ENCODE measurements around the gene HADHA. TPM values are rescaled to one million over a fixed set of nuclear protein-coding genes. Genes with fewer than 3 reads are reported as not detected.
"Not testable (repeated sequence)": the region's sequence is repeated elsewhere in the genome, so short reads cannot be mapped to it uniquely, and the experiment has no call there.

HADHA gene
- total RNA-seq, 1 experiment from 2014 or later, result 131 TPM

DNA sequence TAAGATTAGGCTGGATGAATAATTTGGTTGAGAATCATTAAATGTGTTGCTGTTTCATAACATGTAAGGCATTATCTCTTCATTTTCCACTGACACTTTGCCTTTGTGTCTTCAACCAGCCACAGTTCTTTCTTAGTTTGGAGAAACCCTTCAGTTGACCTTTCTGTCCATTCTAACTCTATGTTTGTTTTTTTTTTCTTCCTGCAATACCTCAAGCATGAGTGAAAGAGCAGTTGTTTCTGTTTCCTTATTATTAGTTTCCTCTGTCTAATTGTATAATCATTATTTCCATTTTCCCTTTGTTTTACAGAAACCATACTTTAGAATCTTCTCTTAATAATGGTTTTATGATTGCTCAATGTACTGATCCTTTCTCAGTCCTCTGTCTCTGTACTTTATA is 25.9 kb upstream of the HADHA start:
- H3K4me1 ChIP-seq (ENCODE audit: insufficient read depth, low read length), result no peaks in the 10 kb centered on the region
- no peak for TF ChIP-seq EZH2phosphoT487 (IDR thresholded peaks at IDR 0.05; ENCODE audit: borderline replicate concordance, low read length)
- no peak for TF ChIP-seq EZH2 (IDR thresholded peaks at IDR 0.05; ENCODE audit: low read length, unreplicated experiment)
- TF ChIP-seq, protein P1, sequence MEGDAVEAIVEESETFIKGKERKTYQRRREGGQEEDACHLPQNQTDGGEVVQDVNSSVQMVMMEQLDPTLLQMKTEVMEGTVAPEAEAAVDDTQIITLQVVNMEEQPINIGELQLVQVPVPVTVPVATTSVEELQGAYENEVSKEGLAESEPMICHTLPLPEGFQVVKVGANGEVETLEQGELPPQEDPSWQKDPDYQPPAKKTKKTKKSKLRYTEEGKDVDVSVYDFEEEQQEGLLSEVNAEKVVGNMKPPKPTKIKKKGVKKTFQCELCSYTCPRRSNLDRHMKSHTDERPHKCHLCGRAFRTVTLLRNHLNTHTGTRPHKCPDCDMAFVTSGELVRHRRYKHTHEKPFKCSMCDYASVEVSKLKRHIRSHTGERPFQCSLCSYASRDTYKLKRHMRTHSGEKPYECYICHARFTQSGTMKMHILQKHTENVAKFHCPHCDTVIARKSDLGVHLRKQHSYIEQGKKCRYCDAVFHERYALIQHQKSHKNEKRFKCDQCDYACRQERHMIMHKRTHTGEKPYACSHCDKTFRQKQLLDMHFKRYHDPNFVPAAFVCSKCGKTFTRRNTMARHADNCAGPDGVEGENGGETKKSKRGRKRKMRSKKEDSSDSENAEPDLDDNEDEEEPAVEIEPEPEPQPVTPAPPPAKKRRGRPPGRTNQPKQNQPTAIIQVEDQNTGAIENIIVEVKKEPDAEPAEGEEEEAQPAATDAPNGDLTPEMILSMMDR (conservative IDR thresholded peaks at IDR 0.05; ENCODE audit: low read depth, low read length), result no peak
- H3F3A ChIP-seq (ENCODE audit: low read length, unreplicated experiment), result no peaks in the 10 kb centered on the region
- intact Hi-C loops (cut with micrococcal nuclease), result no loop called here
- no peak overlapping the region for H2AFZ ChIP-seq (ENCODE audit: low read length)
- no peak overlapping the region for H3K4me3 ChIP-seq (ENCODE audit: low read length)
- ATAC-seq, result no peak
- H3K27me3 ChIP-seq (ENCODE audit: low read length), result no peaks in the 10 kb centered on the region
- BruUV-seq (replicated peaks), result no TSS peak
- ChIA-PET POLR2A (ENCODE audit: unreplicated experiment) (no interaction called here), CTCF (interaction anchor here (0.6 kb wide), 1 partner anchor 181 kb away, joined by 4 read pairs; no protein-coding TSS in a partner anchor)
- H3K36me3 ChIP-seq (ENCODE audit: low read depth, low read length), result no peaks in the 10 kb centered on the region
- no peaks in the 10 kb centered on the region for H4K20me1 ChIP-seq (ENCODE audit: low read length)
- no peak overlapping the region for H3K4me2 ChIP-seq (ENCODE audit: low read length)
- no peaks in the 10 kb centered on the region for H3K79me2 ChIP-seq (ENCODE audit: low read length)
- H3K9ac ChIP-seq (ENCODE audit: low read length), result no peak overlapping the region
- H3K9me2 ChIP-seq (replicated peaks; ENCODE audit: low read length), result no peaks in the 10 kb centered on the region
- H3K27ac ChIP-seq (ENCODE audit: low read length), result no peak overlapping the region
- no peaks in the 10 kb centered on the region for H3K9me3 ChIP-seq (ENCODE audit: low read length)
- DNase-seq, result no peak

DNA sequence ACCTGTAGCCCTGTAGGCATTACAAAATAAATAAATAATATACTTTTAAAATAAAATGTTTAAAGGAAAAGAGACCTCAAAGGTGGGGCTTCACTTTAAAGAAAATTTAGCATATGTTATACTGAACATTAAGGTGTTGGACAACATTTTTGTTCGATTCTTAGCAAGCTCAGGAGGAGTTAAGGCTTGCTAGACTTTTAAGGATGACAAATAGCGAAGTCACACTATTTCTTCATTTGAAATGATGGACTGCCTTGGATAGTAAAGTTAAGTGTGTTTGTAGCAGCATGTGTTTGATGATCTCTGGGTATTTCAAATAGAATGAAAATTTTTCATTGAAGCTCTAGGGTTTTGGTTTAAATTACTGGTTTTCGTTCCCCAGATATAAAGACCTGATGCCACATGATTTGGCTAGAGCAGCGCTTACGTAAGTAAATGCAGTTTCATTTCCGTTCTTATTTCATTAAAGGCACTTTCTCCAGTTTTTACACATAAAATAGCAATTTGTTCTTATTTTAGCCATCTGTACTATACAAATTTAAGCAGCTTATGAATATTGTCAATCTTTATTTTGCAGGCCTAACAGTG is 25.2 kb upstream of the HADHA start:
- BruUV-seq (replicated peaks), result no TSS peak
- H3K4me2 ChIP-seq (ENCODE audit: low read length), result no peak overlapping the region
- no peak for TF ChIP-seq EZH2phosphoT487 (IDR thresholded peaks at IDR 0.05; ENCODE audit: borderline replicate concordance, low read length)
- TF ChIP-seq EZH2 (IDR thresholded peaks at IDR 0.05; ENCODE audit: low read length, unreplicated experiment), result no peak
- TF ChIP-seq, protein P1 (conservative IDR thresholded peaks at IDR 0.05; ENCODE audit: low read depth, low read length), result no peak
- H3F3A ChIP-seq (ENCODE audit: low read length, unreplicated experiment), result no peaks in the 10 kb centered on the region
- no peaks in the 10 kb centered on the region for H3K4me1 ChIP-seq (ENCODE audit: insufficient read depth, low read length)
- DNase-seq (peak; percentile 19), ATAC-seq (no peak)
- no peak overlapping the region for H3K27ac ChIP-seq (ENCODE audit: low read length)
- H4K20me1 ChIP-seq (ENCODE audit: low read length), result no peaks in the 10 kb centered on the region
- ChIA-PET POLR2A (ENCODE audit: unreplicated experiment) (no interaction called here), CTCF (no interaction called here)
- H3K9me3 ChIP-seq (ENCODE audit: low read length), result no peaks in the 10 kb centered on the region
- H3K9ac ChIP-seq (ENCODE audit: low read length), result no peak overlapping the region
- H3K36me3 ChIP-seq (ENCODE audit: low read depth, low read length), result peaks cover 3% of the 10 kb centered on the region; the same call in 1 of the 2 replicates
- H3K9me2 ChIP-seq (replicated peaks; ENCODE audit: low read length), result no peaks in the 10 kb centered on the region
- no peak overlapping the region for H3K4me3 ChIP-seq (ENCODE audit: low read length)
- H2AFZ ChIP-seq (ENCODE audit: low read length), result no peak overlapping the region
- no peaks in the 10 kb centered on the region for H3K27me3 ChIP-seq (ENCODE audit: low read length)
- no peaks in the 10 kb centered on the region for H3K79me2 ChIP-seq (ENCODE audit: low read length)
- intact Hi-C loops (cut with micrococcal nuclease), result no loop called here

DNA sequence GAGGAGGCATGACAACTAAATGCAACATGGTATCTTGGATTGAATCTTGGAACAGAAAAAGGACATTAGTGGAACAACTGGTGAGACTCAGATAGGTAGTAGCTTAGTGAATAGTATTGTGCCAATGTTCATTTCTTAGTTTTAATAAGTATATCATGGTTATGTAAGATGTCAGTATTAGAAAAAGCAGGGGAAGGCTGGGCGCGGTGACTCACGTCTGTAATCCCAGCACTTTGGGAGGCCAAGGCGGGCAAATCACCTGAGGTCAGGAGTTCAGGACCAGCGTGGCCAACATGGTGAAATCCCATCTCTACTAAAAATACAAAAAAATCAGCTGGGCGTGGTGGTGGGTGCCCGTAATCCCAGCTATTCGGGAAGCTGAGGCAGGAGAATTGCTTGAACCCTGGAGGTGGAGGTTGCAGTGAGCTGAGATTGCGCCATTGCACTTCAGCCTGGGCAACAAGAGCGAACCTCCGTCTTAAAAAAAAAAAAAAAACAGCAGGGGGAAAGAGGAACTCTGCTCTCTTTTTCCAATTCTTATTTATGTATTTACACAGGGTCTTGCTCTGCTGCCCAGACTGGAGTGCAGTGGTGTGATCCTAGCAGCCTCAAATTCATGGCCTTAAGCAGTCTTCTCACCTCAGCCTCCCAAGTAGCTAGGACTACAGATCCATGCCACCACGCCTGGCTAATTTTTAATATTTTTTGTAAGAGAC is 24.4 kb upstream of the HADHA start:
- H3K9me2 ChIP-seq (replicated peaks; ENCODE audit: low read length); BruUV-seq (replicated peaks); H3F3A ChIP-seq (ENCODE audit: low read length, unreplicated experiment); H3K79me2 ChIP-seq (ENCODE audit: low read length); H4K20me1 ChIP-seq (ENCODE audit: low read length); H3K27ac ChIP-seq (ENCODE audit: low read length); H3K4me1 ChIP-seq (ENCODE audit: insufficient read depth, low read length); H2AFZ ChIP-seq (ENCODE audit: low read length); H3K9me3 ChIP-seq (ENCODE audit: low read length); POLR2A ChIA-PET (ENCODE audit: unreplicated experiment); intact Hi-C loops (cut with micrococcal nuclease); CTCF ChIA-PET; H3K9ac ChIP-seq (ENCODE audit: low read length); DNase-seq; H3K36me3 ChIP-seq (ENCODE audit: low read depth, low read length); ATAC-seq; H3K4me2 ChIP-seq (ENCODE audit: low read length); H3K4me3 ChIP-seq (ENCODE audit: low read length); H3K27me3 ChIP-seq (ENCODE audit: low read length): not testable (repeated sequence)
